Endodermal cell (in vitro differentiated cells): ENCODE results near the gene CHD6. TPM values are rescaled to one million over a fixed set of nuclear protein-coding genes. Genes with fewer than 3 reads are reported as not detected.

ENCODE experiments used
- DNase-seq: peaks from one replicate; pipeline ENCODE4 v3.0.0-alpha.2; 2017
- H3K27ac ChIP-seq: 2 replicates; pipeline ENCODE4 v1.5.1; 2013; ENCODE audit warnings: mild to moderate bottlenecking, low read depth, low read length, moderate library complexity
- H3K27me3 ChIP-seq: 2 replicates; pipeline ENCODE4 v1.6.1; 2013; ENCODE audit warnings: mild to moderate bottlenecking, low read length, moderate library complexity; ENCODE audit not compliant: insufficient read depth, control insufficient read depth, poor library complexity, severe bottlenecking
- H3K36me3 ChIP-seq: 2 replicates; pipeline ENCODE4 v1.7.0; 2013; ENCODE audit warnings: mild to moderate bottlenecking, low read length, moderate library complexity; ENCODE audit not compliant: control insufficient read depth, insufficient read depth
- H3K4me1 ChIP-seq: one replicate; pipeline ENCODE4 v1.7.0; 2013; ENCODE audit warnings: low read length; ENCODE audit not compliant: control insufficient read depth, insufficient read depth
- H3K4me3 ChIP-seq: 2 replicates; pipeline ENCODE4 v1.5.1; 2013; ENCODE audit warnings: mild to moderate bottlenecking, low read length, moderate library complexity
- H3K9ac ChIP-seq: 2 replicates; pipeline ENCODE4 v1.6.1; 2013; ENCODE audit warnings: mild to moderate bottlenecking, low read length, moderate library complexity; ENCODE audit not compliant: poor library complexity, severe bottlenecking; ENCODE audit errors: extremely low read depth
- H3K9me3 ChIP-seq: 2 replicates; pipeline ENCODE4 v1.6.1; 2013; ENCODE audit warnings: mild to moderate bottlenecking, low read length, moderate library complexity; ENCODE audit not compliant: control insufficient read depth
- H3K27ac Mint-ChIP-seq: 2 replicates; pipeline ENCODE4 v1.8.0; 2020; ENCODE audit warnings: mixed read lengths
- H3K27me3 Mint-ChIP-seq: 2 replicates; pipeline ENCODE4 v1.8.0; 2021; ENCODE audit warnings: mild to moderate bottlenecking, mixed read lengths; ENCODE audit not compliant: insufficient read depth
- H3K36me3 Mint-ChIP-seq: 2 replicates; pipeline ENCODE4 v1.8.0; 2020; ENCODE audit warnings: low read depth, mixed read lengths
- H3K4me1 Mint-ChIP-seq: 2 replicates; pipeline ENCODE4 v1.8.0; 2020; ENCODE audit warnings: mixed read lengths
- H3K4me3 Mint-ChIP-seq: 2 replicates; pipeline ENCODE4 v1.8.0; 2020; ENCODE audit warnings: mild to moderate bottlenecking, moderate library complexity, mixed read lengths
- H3K9me3 Mint-ChIP-seq: 2 replicates; pipeline ENCODE4 v1.8.0; 2020; ENCODE audit warnings: mild to moderate bottlenecking, mixed read lengths
- CTCF ChIP-seq: fragments of 200-600 bp; sonication (generic); conservative IDR thresholded peaks from 2 replicates; pipeline ENCODE4 v1.5.0; 2021; ENCODE audit warnings: antibody characterized with exemption, mild to moderate bottlenecking
- WGBS, 2 experiments: methylation state at CpG; one replicate each; pipeline versions ENCODE4 v1.1.5 to v1.1.7; 2013; ENCODE audit warnings: missing lambda C conversion rate in 2 of 2, mixed read lengths in 1 of 2; ENCODE audit not compliant: insufficient coverage in 1 of 2, insufficient read length in 1 of 2; 5-methylcytosine and 5-hydroxymethylcytosine counted together
- total RNA-seq, 2 donors: library from RNA; stranded (reverse); fragmentation: NEBNext Ultra II Directional in 1 of 2; extraction: Animal tissue kit (Norgen Biotek cat#: 25700) in 1 of 2; gene quantifications; 2 replicates in 1 of 2; 3 replicates in 1 of 2; pipeline ENCODE4 v1.2.1, GENCODE V29; 2021

CHD6 gene
- total RNA-seq, 2 donors from 2014 or later: 82.5 to 107 TPM

- no peak overlapping the region for H3K4me3 Mint-ChIP-seq
- no peaks in the 10 kb centered on the region for H3K9me3 Mint-ChIP-seq
- H3K4me3 ChIP-seq: no peak overlapping the region
- DNase-seq: no peak
- H3K27me3 ChIP-seq: no peaks in the 10 kb centered on the region
- no peak overlapping the region for H3K9ac ChIP-seq
- H3K36me3 Mint-ChIP-seq: peaks cover 82% of the 10 kb centered on the region
- H3K27ac Mint-ChIP-seq: no peak overlapping the region
- H3K4me1 ChIP-seq: no peaks in the 10 kb centered on the region
- peaks cover 92% of the 10 kb centered on the region for H3K36me3 ChIP-seq
- 92 to 100% methylated on average over 3 to 5 of the region's 5 CpGs for WGBS, 2 experiments
- H3K27me3 Mint-ChIP-seq: no peaks in the 10 kb centered on the region
- no peaks in the 10 kb centered on the region for H3K9me3 ChIP-seq
- H3K4me1 Mint-ChIP-seq: no peaks in the 10 kb centered on the region
- no peak for TF ChIP-seq CTCF
- H3K27ac ChIP-seq: peak overlapping the region; percentile 62
Measured at GRCh38 chr20:41408156-41408794, 209.9 kb downstream of the CHD6 start.

- H3K27ac Mint-ChIP-seq: peak overlapping the region; percentile 72
- H3K36me3 ChIP-seq: peaks cover 92% of the 10 kb centered on the region
- H3K36me3 Mint-ChIP-seq: peaks cover 81% of the 10 kb centered on the region
- H3K4me3 ChIP-seq: no peak overlapping the region
- H3K4me1 ChIP-seq: no peaks in the 10 kb centered on the region
- no peaks in the 10 kb centered on the region for H3K4me1 Mint-ChIP-seq
- no peaks in the 10 kb centered on the region for H3K9me3 ChIP-seq
- no peaks in the 10 kb centered on the region for H3K27me3 ChIP-seq
- H3K9ac ChIP-seq: no peak overlapping the region
- no peaks in the 10 kb centered on the region for H3K9me3 Mint-ChIP-seq
- no peak overlapping the region for H3K4me3 Mint-ChIP-seq
- H3K27ac ChIP-seq: no peak overlapping the region
- no peak for DNase-seq
- TF ChIP-seq CTCF: no peak
- WGBS, 2 experiments: 89 to 94% methylated on average over 9 to 10 of the region's 10 CpGs
- no peaks in the 10 kb centered on the region for H3K27me3 Mint-ChIP-seq
Measured at GRCh38 chr20:41407607-41408006, 210.6 kb downstream of the CHD6 start.

GRCh38 chr20:41406896-41407444 is 211.2 kb downstream of the CHD6 start:
- Histone ChIP-seq H3K36me3 (peaks cover 86% of the 10 kb centered on the region), H3K4me1 (no peaks in the 10 kb centered on the region), H3K27me3 (no peaks in the 10 kb centered on the region), H3K9ac (no peak overlapping the region), H3K4me3 (no peak overlapping the region), H3K27ac (no peak overlapping the region), H3K9me3 (no peaks in the 10 kb centered on the region)
- TF ChIP-seq CTCF: no peak
- no peak overlapping the region for H3K27ac Mint-ChIP-seq
- no peak overlapping the region for H3K4me3 Mint-ChIP-seq
- H3K4me1 Mint-ChIP-seq: no peaks in the 10 kb centered on the region
- DNase-seq: no peak
- no peaks in the 10 kb centered on the region for H3K9me3 Mint-ChIP-seq
- WGBS, 2 experiments: 87 to 95% methylated on average over 5 to 7 of the region's 7 CpGs
- no peaks in the 10 kb centered on the region for H3K27me3 Mint-ChIP-seq
- H3K36me3 Mint-ChIP-seq: peaks cover 81% of the 10 kb centered on the region
